ENCODE data around the gene PFN1. TPM values are rescaled to one million over a fixed set of nuclear protein-coding genes. Genes with fewer than 3 reads are reported as not detected.

The PFN1 gene
- total RNA-seq, 1 donor: 507 TPM

- TF ChIP-seq, protein P1, sequence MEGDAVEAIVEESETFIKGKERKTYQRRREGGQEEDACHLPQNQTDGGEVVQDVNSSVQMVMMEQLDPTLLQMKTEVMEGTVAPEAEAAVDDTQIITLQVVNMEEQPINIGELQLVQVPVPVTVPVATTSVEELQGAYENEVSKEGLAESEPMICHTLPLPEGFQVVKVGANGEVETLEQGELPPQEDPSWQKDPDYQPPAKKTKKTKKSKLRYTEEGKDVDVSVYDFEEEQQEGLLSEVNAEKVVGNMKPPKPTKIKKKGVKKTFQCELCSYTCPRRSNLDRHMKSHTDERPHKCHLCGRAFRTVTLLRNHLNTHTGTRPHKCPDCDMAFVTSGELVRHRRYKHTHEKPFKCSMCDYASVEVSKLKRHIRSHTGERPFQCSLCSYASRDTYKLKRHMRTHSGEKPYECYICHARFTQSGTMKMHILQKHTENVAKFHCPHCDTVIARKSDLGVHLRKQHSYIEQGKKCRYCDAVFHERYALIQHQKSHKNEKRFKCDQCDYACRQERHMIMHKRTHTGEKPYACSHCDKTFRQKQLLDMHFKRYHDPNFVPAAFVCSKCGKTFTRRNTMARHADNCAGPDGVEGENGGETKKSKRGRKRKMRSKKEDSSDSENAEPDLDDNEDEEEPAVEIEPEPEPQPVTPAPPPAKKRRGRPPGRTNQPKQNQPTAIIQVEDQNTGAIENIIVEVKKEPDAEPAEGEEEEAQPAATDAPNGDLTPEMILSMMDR (IDR thresholded peaks at IDR 0.05; ENCODE audit: insufficient read depth, low read length): no peak
- no peak overlapping the region for H3K4me3 ChIP-seq (ENCODE audit: low read depth, low read length)
- no peak for DNase-seq (ENCODE audit: low read depth)
These were observed 47.2 kb downstream of the PFN1 start for GRCh38 chr17:4901108-4901647.

DNA sequence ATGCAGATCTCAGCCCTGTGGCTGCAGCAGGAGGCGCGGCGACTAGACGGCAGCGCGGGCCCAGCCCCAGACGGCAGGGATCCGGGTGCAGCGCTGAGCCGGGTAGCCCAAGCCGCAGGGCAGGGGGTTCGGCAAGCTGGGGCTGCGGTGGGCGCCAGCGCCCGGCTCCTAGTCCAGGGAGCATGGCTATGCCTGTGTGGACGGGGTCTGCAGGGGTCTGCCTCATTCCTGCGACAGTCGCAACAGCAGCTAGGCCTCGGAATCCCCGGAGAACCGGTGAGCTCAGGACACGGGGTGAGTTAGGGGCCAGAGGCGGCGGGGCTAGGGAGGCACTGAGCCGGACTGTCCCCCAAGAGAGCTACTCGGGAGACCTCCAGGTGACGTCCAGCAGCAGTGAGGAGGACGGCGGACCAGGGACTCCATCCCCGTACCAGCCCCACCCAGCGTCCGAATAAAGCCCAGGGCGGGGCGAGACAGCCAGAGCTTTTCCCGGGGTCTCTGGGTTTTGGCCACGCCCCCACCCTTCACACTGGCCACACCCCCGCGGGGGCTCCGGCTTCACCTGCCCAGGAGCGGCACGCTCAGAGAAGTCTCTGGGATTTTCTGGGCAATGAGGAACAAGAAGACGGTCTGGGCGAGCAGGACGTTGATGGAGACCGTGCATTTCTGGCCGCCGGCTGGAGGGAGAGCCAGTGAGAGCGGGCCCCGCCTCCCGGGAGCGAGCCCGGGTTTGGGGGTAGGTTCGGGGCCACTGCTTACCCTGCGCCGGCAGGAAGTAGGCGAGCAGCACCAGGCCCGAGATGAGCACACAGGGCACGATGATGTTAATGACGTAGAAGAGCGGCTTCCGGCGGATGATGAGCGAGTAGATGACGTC, 47.9 kb downstream of the PFN1 start:
- no peak for DNase-seq (ENCODE audit: low read depth)
- no peak overlapping the region for H3K4me3 ChIP-seq (ENCODE audit: low read depth, low read length)
- TF ChIP-seq, protein P1 (IDR thresholded peaks at IDR 0.05; ENCODE audit: insufficient read depth, low read length): no peak

DNA sequence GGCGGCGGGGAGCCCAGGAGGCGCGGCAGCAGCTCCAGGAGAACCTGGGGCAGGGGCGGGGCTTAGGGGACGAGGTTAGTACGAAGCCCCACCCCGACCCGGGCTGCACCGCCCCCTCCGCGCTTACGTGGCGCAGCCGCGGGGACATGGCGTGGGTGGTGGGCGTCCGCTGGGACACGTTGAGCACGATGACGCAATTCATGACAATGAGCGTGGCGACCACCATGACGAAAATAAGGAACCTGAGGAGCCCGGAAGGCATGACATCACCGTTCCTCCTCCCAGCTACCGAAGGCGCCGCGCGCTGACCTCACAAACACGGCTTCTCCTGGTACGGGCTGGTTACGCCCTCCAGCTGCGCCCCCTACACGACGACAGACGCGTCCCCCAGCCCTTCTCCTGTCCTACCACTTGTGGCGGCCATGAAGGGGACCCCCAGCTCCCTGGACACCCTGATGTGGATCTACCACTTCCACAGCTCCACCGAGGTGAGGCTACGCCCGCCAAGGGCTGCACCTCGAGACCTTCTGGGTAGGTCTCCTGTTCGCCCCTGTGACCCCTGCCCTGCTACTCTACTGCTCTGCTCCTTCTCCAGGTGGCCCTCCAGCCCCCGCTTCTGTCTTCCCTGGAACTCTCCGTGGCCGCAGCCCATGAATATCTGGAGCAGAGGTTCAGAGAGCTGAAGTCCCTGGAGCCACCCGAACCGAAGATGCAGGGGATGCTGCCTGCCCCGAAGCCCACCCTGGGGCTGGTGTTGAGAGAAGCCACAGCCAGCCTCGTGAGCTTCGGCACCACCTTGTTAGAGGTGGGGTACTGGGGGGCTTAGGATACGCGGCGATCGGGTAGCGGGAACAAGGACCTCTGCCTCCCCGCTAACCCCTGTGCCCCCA, 48.7 kb downstream of the PFN1 start, which contains the start of gene C17orf107:
Gene C17orf107, plus strand, starts transcription at position 196 of the 890 bp plus-strand sequence. Its CDS starts 227 bp downstream, at position 423.
- TF ChIP-seq, protein P1 (IDR thresholded peaks at IDR 0.05; ENCODE audit: insufficient read depth, low read length): no peak
- peak; percentile 68 for DNase-seq (ENCODE audit: low read depth)
- peak within 1 kb of the TSS; percentile 63 for H3K4me3 ChIP-seq (ENCODE audit: low read depth, low read length)

DNA sequence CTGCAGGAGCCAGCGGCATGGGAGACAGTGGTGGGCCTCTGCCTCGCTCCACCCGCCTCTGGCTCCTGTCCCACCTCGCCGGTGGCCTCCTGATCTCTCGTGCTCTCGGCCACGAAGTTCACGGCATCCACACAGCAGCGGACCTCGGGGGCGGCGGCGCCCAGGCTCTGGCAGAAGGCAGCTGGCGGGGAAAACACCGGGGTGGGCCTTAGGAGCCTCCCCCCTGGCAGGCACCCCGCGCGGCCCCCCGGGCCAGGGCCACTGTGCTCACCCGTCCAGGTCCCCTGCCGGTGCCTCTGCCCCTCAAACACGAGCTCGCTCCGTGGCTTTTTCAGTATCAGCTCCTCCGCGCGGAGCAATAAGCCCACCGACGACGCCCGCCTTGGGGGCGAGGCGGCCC, 49.4 kb downstream of the PFN1 start:
- DNase-seq (ENCODE audit: low read depth): no peak
- TF ChIP-seq, protein P1 (IDR thresholded peaks at IDR 0.05; ENCODE audit: insufficient read depth, low read length): no peak
- peak overlapping the region; percentile 63 for H3K4me3 ChIP-seq (ENCODE audit: low read depth, low read length)

DNA sequence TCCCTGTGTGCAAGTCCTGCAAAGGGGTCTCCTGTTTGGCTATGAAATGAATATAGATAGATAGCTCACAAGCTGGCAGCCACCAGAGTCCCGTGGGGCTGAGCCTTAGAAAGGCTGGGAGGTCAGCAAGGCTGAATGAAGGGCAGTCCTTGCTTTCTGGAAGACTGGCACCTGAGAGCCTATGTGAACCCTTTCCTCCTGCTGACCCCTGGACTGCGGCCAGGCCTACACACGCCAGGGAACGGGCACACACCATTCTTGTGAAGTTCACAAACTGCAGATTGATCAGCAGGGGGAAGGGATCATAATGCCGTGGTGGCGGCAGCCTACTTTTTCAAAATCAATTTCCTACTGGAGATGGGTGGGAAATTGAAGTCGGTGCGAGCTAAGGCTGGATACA, 50.0 kb downstream of the PFN1 start:
- no peak overlapping the region for H3K4me3 ChIP-seq (ENCODE audit: low read depth, low read length)
- no peak for DNase-seq (ENCODE audit: low read depth)
- TF ChIP-seq, protein P1 (IDR thresholded peaks at IDR 0.05; ENCODE audit: insufficient read depth, low read length): no peak

DNA sequence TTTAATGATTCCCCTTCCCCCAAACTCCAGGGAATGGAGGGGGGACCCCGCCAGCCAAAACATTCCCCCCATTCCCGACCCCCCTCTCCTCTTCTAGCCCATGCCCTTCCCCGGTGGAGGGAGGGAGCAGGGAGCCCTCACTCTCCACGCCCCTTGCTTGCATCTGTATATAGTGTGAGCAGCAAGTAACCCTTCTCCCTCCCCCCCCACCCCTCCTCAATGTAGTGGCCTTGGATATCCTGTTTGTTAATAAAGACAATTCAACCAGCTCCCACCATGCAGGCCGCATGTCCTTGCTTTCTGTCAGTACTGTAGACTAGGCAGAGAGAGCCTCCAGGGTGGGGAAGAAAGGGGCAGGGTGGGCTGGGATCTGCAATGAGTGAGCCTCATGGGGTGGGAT, 50.5 kb downstream of the PFN1 start:
- DNase-seq (ENCODE audit: low read depth): no peak
- H3K4me3 ChIP-seq (ENCODE audit: low read depth, low read length): no peak overlapping the region
- TF ChIP-seq, protein P1 (IDR thresholded peaks at IDR 0.05; ENCODE audit: insufficient read depth, low read length): no peak

Measured in fibroblast of the aortic adventitia (primary cell).